Measurements from ENCODE around the gene MDGA2.
"Not testable (repeated sequence)": the region's sequence is repeated elsewhere in the genome, so short reads cannot be mapped to it uniquely, and the experiment has no call there.

Gene MDGA2

DNA sequence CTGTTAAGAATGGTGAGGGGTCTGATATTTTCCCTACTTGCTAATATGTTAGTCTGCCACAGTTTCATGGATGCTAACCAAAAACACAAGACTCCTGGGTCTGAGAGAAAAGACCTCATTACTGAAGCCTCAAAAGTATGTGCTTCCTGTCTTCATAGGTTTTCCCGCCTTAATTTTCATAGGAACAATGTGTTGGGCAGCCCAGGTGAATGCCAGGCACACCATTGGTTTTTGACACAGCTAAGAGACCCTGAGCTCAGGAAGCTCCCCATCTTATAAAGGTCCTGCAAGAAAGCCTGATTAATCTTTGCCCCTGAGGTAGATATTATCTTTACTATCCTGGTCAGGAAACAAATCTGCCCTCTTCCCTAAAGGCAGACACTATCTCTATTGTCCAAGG is 464.1 kb downstream of the MDGA2 start:
- DNase-seq, result no peak

DNA sequence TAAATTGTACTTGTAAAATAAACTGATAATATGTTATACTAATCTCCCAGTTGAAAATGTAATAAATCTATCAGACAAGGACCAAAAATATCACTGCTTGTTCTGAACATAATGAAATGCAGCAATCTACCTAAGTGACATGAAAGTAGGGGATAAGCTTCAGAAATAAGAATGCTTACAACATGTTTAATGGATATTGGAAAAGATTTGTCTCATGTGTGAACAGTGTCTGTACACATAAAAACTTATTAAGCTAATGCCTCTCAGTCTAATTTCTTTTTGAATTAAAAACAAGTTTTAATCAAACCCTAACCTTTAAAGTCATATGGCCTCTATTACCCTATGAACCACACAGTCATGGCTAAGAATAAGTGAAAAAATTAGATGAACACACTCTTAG is 465.3 kb downstream of the MDGA2 start:
- no peak for DNase-seq

DNA sequence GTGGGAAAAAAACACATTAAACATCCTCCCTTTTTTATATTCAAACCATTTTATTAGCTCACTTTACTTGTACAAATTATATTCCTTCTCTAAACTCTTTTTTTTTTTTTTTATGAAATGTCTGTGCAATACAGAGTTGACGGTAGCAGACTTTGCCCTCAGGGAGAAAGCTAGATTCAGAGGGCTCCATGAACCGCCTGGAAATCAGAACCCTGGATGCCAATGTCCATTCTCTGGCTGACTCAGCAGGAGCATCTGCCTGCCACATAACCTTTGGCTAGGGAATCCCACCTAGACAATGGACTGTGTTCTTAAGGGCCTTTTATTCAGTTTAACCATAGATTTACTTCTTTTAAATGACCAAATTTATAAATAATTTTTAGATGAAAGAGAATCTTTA is 467.0 kb downstream of the MDGA2 start:
- no peak for DNase-seq

DNA sequence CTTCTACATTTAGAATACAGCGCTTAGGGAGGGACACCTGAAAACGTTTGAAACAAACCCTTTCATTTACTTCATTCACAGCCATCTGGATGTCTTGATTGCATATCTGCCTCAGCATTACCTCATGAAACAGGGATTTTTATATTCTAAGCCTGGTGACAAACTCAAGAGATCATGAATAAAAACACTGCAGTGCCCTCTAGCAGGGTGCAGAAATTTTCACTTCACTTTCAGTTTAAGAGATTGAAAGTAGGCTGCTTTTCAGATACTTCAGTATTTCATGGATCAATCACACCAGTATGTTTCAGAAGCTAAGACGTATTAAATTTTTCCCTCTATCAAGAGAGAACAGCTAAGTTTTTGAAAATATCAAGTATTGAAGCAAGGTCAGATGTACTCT is 467.8 kb downstream of the MDGA2 start:
- no peak for DNase-seq

DNA sequence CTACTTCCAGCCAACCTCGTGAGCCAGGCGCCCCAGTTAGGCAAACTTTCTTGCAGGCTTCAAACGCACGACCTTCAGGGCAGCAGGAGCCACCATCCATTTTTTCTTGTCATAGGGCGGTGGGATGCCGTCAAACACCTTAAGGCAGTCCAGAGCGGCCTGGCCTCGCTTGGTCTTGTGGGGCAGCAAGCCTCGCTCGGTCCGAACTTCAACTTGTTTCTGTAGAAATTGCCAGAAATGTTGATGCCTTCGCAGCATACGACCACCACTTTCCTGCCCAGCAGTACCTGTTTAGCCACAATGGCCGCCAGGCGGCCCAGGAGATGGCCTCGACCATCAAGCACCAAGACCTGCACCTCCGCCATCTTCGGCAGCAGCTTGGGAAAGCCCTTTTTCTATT is 474.7 kb downstream of the MDGA2 start:
- DNase-seq, result no peak

DNA sequence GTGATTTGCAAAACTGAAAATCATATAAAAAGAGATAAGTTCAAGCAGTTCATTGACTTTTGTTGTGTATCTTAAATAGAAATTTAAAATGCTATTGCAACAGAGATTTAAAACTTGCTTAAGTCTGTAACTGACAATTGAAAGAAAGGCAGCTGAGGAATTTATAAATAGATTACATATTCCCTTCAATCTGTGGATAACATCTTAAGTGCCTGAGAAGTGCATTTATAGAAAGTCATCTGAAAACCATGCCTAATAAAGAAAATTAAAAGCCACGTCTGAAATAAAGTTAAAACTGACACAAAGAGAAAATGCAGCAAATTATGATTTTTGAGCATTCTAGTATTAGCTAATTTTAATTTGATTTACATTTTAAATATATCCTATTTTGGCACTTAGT is 479.8 kb downstream of the MDGA2 start:
- no peak for DNase-seq

DNA sequence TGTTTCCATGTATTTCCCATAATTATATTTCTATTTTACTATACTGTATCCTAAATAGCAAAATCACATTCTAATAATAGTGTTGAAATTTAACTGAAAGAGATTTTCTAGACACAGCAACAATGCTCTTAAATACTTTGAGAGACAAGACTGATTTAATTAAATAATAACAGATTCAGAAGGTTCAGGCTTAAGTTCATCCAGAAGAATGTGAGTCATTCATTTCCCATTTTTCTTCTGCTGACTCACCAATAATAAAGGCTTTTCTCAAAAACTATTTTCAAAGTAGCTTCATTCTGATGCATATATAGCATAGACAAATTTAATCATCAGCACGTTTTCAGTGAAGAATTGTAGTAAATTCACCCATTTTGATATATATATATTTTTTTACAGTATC is 481.4 kb downstream of the MDGA2 start:
- DNase-seq, result no peak

DNA sequence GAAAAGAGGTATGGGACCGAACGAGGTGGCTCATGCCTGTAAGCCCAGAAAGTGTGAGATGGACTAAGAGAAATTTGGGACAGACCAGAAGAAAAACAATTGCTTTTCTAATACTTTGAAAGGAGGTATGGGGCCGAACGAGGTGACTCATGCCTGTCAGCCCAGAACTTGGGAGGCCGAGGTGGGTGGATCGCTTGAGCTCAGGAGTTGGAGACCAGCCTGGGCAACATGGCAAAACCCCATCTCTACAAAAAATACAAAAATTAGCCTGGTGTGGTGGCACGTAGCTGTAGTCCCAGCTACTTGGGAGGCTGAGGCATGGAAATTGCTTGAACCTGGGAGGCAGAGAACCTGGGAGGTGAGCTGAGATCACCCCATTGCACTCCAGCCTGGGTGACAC is 483.2 kb downstream of the MDGA2 start:
- DNase-seq, result not testable (repeated sequence)

DNA sequence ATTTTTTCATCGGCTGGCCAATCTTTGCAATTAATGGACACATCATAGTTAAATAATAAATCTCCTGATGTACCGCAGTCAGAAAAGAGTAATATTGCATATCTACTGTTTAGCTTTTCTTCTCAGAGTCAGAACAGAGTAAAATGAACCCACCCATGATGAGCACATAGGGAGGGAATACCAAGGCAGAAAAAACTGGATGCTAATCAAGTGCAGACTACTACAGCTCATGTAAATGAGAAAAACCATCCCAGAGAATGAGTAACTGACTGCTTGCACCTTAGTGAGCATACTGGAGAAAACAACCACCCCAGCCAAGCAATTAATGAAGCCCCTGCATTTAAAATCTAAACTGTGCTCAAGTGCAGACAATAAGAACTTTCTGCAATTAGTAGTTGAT is 483.7 kb downstream of the MDGA2 start:
- no peak for DNase-seq

DNA sequence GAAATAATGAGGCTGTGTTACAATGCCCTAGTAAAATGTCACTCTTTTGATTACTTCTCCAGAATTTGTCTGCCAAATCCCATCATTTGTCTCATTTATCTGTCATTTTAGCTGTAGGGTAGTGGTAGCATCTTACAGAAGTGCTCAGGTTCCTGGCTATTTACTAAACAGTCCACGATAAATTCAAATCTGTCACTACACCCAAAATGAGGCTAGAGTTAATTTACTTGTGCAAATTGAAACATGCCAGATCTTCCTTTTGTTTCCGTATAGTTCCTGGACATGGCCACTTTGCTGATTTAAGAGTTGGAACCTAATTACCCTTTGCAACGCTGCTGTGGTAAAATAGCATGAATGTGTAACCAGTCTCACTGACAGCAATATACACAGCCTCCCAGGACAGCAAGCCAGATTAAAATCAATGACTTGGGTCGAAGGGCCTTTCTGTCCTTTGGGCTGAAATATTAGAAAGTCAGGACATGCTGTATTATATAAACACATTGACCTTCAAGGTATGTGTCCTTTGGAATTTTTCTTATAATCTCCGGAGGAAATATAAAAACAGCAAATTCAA is 485.4 kb downstream of the MDGA2 start:
- no peak for DNase-seq

DNA sequence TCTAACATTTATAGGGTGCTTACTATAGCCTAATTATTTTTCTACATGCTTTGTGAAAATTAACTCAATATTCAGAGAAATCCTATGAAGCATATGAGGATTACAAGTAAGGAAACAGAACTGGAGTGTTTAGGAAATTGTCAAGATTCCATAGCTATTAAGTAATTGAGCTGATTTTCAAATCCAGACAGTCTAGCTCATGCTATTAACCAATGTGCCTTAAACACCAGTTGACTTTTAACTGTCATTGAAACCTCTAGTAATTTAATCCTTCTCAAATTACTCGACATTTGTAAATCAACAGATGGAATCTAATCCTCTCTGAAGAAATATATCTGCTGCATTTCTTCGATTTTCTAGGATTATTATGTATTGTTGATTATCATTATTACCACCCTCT is 488.9 kb downstream of the MDGA2 start:
- no peak for DNase-seq

DNA sequence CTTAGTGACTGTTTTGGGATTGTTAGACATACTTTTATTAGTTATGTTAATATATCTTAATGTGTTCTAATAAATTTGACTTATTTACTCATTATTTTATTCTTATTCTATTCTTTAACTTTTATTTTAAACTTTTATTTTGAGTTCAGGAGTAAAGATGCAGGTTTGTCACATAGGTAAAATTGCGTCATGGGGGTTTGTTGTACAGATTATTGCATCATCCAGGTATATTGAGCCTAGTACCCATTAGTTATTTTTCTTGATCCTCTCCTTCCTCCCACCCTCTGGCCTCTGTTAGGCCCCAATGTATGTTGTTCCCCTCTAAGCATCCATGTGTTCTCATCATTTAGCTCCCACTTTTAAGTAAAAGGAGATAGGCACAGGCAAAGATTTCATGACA is 495.5 kb downstream of the MDGA2 start:
- DNase-seq, result no peak

DNA sequence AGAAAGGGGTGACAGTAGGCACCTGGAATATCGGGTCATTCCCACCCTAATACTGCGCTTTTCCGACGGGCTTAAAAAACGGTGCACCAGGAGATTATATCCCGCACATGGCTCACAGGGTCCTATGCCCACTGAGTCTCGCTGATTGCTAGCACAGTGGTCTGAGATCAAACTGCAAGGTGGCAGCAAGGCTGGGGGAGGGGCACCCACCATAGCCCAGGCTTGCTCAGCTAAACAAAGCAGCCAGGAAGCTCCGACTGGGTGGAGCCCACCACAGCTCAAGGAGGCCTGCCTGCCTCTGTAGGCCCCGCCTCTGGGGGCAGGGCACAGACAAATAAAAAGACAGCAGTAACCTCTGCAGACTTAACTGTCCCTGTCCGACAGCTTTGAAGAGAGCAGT is 503.5 kb downstream of the MDGA2 start:
- DNase-seq, result not testable (repeated sequence)

DNA sequence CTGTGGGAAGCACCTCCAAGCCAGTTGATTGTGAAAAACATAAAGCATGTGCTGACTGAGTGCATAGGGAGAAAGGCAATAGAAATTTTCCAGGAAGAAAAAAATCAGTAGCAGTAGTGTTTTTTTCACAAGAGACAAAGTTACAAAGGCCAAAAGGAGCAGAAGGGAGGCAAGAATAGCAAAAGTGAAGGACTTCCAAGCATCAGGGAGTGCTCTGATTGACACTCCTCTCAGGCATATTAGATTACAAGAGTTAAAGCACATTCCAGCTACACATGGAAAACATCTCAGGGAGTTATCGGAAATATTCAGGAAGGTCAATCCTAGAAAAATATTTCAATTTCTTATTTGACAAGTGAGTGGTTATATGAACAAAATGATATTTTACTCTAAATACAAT is 508.0 kb downstream of the MDGA2 start:
- no peak for DNase-seq

DNA sequence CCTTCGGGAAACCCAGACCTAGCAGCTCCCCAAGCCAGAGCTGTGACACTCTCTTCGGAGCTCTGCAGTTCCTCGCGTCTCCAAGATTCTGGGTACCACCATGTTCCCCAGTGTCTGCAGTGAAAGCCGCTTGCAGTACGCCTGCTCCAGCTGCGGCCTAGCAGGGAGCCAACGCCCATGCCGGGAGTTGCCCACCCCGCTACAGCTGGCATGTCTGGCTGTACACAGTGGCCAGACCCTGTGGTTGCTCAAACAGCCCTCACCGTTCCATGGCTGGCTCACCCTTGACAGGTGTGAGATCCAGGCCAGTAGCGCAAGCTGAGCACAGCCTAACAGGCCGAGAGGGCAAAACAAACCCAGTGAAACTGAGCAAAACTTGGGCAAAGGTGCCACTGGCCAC is 520.0 kb downstream of the MDGA2 start:
- DNase-seq, result no peak

DNA sequence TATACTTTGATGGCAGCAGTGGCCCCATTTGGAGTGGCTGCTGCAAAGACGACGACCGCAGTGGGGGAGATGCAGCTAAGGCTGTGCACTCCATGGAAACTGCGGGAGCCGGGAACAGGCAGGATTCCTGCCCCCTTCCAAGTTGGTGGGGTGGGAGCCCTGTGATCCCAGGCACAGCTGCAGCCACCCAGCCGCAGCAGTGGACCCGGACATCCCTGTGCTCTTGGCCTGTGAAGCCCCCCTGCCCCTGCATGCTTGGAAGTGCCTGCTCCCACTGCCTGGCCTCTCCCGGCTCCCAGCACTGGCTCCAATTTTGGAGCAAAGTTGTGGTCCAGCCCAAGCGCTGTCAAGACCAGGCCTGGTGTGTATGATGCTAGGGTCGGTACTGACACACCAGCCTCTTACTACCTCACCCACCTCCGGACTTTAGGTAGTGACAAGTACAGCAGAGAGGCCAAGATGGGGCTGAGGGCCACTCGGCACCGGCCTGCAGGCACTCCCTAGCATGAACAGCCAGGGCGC is 521.1 kb downstream of the MDGA2 start:
- no peak for DNase-seq

DNA sequence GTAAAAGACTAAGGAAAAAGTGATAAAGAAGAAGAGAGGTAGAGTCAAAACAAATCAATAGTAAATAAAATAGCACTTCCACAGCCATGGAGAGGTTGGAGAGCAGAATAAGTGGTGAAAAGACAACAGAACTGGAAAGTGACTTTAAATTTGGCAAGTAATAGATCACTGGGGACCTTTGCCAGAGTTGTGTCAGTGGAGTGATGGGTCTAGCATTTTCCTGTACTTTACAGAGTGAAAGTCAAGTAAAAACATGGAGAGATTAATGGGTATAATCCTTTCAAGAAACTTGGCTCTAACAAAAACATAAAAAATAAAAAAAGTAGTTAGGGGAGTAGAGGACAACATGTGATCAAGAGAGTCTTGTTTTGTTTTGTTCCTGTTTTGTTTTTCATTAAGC is 521.7 kb downstream of the MDGA2 start:
- DNase-seq, result no peak

DNA sequence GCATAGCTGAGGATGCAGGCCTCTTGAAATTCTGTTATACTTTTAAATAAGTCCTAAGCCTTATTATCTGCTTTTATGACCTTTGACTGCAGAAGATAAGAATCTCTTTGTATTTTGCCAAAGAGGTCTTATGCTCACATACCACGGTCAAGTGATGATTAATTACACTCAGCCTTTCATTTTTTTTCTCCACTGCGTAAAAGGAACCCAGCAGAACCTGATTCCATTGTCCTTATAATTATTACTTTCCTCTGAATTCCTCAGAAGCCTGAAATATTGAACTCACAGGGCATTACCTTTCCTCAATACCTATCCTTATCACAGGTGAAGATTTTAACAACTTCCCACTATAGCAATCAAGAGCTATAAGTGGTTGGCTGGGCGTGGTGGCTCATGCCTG is 525.1 kb downstream of the MDGA2 start:
- no peak for DNase-seq

DNA sequence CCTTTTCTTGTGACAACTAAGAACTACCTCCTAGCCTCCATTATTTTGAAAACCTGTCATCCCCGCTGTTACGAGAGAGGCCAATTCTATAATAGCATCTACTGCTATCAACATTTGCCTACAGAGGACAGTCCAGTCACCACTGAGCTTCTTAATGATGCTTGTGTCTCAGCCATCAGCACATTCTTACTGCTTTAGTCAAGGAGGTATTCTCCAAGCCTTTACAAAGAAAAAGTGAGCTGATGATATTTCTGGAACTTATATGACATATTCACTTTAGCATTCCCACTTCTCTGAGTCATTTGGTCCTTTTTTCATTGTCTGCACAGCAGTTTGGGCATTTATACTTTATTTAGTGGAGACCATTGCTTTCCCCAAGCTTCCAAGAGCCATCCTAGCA is 526.1 kb downstream of the MDGA2 start:
- DNase-seq, result no peak

DNA sequence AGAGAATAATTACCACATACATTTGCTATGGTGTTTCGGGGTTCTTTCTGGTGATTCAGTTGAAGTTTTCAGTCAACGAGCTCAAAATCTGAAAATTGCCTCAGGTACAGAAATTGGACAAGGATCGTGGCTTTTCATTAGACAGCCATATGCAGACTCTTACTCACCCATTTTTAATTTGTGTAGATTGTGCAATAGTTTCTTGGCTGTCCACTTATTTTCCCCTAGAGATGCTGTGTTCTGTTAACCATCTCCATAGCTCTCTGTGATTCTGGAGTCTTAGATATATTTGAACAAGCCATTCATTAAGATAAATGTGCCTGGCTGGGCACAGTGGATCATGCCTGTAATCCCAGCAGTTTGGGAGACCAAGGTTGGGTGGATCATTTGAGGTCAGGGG is 526.7 kb downstream of the MDGA2 start:
- DNase-seq, result no peak

DNA sequence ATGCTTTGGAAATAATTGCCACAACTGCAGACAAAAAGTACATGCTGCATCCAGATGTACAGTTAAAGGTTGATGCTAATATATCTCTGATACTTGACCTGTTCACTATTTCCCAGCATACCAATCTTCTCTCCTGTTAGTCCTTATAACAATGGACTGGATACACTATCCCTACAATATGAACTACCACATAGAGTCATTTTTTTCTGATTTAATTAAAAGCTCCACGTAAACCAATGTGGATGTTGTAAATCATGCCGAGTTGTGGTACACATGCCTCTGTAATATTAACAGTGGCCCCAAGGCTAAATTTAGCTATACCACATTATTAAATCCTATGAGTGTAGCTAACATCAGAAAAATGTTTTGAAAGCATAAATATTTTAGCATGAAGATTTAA is 554.8 kb downstream of the MDGA2 start:
- DNase-seq, result no peak

DNA sequence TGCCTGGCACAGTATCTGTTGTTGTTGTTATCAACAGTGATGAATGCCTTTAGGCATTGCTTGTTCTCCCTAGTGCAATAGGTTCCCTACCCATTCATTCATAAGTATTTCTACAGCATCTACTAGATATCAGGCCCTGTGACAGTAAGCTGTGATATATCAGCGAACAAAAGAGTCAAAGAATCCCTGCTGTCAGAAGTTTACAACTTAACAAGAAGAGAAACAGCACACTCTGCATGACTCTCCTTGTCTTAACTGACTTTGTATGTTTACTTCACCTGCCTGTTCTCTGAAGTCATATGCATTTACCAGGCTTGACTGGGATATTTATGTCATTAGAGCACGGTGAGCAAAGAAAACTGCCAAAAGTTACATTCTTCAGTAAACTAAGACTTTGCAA is 571.6 kb downstream of the MDGA2 start:
- no peak for DNase-seq

DNA sequence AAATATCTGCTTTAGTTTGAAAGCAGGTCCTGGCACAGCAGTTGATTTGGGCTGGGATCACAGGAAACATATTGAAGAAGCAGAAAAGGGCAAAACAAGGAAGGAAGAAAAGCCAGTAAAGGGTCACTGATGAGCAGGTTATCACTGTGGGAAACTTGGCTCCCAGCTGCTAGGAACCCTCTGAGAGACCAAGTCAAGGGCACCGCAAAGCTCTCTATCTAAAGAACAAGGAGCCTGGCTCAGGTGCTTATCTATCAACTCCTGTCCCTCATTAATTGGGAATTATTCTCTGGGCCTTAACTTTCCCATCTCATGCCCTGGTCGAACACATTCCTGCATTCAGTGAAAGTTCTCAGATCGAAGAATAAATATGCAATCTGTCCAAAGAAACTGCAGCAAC is 572.9 kb downstream of the MDGA2 start:
- DNase-seq, result no peak

DNA sequence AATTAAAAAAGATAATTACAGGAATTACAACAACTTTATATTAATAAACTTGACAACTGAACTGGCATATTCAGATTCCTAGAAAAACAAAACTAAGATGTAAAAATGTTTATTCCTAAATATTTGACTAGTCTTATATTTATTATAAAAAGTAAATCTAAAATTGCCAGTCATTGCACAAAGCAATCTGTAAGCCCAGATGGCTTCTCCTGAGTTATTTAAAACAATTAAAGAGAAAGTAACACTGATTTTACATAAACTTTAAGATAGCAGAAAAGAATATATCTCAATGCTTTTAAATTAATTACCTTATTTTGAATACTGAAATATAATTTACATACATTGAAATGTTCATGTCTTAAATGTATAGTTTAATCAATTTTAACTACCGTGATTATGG is 589.7 kb downstream of the MDGA2 start:
- no peak for DNase-seq

DNA sequence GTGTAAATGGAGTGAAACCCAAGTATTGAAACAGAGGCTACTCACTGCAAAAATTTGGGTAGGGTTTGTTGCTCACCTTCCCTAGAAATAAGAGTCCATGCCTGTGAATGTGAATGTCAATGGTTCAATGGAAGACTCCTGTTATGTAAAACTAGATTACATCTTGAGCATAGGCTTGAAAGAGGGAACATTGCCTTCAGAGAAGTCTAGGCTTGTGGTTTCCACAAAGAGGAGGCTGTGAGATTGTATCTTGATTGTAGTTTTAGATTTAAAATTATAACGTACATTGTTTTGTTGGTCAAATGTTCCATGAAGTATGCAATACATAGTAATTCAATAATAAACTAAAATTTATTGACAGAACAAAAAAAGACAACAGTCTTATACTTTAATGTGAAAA is 610.1 kb downstream of the MDGA2 start:
- no peak for DNase-seq

DNA sequence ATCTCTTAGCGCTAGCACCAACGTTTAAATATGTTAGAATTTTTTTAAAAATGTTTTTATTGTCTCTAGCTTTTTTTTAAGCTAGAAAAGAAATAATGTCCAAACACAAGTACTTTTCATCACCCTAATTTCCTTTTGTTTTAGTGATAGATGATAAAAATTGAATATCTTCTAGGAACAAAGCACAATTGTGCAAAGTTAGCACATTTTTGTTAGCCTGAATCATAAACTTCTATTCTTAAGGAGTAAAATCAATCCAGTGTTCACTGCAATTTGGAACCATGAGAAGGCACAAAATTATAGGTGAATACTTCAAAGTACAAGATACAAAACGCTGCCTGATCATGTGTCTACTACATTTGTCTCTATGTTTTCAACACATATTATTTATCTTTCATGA is 615.4 kb downstream of the MDGA2 start:
- DNase-seq, result no peak
